ENCODE results near the gene NADK. TPM values are rescaled to one million over a fixed set of nuclear protein-coding genes. Genes with fewer than 3 reads are reported as not detected.

Gene NADK
- total RNA-seq, 1 experiment from 2014 or later, result 101 TPM

DNA sequence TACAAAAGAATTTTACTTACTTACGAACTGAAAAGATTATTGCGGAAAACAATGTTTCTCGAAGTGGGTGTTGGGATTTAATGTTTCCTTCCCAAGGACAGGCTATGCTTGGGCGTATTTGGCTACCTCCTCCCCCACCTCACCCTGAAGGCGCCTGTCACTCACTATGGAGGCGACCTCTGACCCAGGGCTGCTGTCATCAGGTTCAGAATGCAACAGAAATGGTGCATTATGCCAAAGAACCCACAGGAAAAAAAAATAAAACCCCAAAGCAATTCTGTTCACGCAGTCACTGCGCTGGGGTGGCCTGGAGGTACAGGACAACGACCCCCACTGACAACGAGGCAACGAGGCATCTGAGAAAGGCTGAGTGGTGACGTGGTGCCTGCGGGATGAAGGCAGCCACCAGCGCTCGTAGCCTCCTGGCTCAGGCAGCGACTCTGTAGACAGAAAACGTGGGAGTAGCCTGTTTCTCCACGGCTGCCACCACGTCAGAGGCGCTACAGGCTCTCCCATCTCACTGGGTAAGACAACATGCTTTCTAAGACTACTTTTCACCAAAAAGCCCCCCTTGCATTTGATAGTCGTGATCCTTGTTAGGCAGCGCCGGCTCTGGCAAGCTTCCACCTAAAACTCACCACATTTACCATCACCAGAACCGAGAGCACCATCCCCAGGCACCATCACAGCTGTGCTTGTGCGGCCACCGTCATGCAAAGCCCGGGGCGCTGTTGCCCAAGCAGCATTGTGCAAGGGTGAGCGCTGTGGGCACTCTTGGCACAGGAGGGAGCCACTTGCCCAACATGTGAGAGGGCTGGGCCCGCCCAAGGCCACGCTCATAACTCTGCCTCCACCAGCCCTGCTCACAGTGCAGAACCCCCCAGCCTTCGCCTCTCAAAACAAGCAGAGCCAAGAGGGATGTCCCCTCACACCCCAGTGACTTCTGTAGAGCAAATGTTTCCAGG lies 14.3 kb downstream of the NADK start:
- Histone ChIP-seq H3K27me3 (ENCODE audit: control insufficient read depth, insufficient read depth, low read length) (no peaks in the 10 kb centered on the region), H3K9me3 (ENCODE audit: control insufficient read depth, insufficient read depth, low read depth, low read length) (no peaks in the 10 kb centered on the region), H3K27ac (ENCODE audit: low read length) (no peak overlapping the region), H3K4me3 (ENCODE audit: low read depth in 2 of 2, low read length in 2 of 2) (no peak overlapping the region), H3K4me1 (ENCODE audit: control insufficient read depth, insufficient read depth, low read length) (no peaks in the 10 kb centered on the region), H3K36me3 (ENCODE audit: control insufficient read depth, insufficient read depth, low read length) (peaks cover 4% of the 10 kb centered on the region; the same call in 1 of the 2 replicates)
- POLR2A ChIA-PET, result no interaction called here
- no TSS peak for BruUV-seq (replicated peaks)
- in situ Hi-C loops (cut with HindIII; ENCODE audit: low pct_unique_long_range_greater_than_20kb, low sequenced_read_pairs), result no loop called here
- peak; percentile 60; the same call in 1 of the 2 replicates for ATAC-seq
- intact Hi-C loops (cut with micrococcal nuclease; ENCODE audit: unreplicated experiment), result no loop called here
- TF ChIP-seq, protein P1, sequence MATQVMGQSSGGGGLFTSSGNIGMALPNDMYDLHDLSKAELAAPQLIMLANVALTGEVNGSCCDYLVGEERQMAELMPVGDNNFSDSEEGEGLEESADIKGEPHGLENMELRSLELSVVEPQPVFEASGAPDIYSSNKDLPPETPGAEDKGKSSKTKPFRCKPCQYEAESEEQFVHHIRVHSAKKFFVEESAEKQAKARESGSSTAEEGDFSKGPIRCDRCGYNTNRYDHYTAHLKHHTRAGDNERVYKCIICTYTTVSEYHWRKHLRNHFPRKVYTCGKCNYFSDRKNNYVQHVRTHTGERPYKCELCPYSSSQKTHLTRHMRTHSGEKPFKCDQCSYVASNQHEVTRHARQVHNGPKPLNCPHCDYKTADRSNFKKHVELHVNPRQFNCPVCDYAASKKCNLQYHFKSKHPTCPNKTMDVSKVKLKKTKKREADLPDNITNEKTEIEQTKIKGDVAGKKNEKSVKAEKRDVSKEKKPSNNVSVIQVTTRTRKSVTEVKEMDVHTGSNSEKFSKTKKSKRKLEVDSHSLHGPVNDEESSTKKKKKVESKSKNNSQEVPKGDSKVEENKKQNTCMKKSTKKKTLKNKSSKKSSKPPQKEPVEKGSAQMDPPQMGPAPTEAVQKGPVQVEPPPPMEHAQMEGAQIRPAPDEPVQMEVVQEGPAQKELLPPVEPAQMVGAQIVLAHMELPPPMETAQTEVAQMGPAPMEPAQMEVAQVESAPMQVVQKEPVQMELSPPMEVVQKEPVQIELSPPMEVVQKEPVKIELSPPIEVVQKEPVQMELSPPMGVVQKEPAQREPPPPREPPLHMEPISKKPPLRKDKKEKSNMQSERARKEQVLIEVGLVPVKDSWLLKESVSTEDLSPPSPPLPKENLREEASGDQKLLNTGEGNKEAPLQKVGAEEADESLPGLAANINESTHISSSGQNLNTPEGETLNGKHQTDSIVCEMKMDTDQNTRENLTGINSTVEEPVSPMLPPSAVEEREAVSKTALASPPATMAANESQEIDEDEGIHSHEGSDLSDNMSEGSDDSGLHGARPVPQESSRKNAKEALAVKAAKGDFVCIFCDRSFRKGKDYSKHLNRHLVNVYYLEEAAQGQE (IDR thresholded peaks at IDR 0.05; ENCODE audit: insufficient read depth in 1 of 2, low read depth in 2 of 2, low read length in 1 of 2), result no peak
- no peak for TF ChIP-seq TCF7L2 (IDR thresholded peaks at IDR 0.05; ENCODE audit: low read depth, low read length)
- TF ChIP-seq, protein P2, sequence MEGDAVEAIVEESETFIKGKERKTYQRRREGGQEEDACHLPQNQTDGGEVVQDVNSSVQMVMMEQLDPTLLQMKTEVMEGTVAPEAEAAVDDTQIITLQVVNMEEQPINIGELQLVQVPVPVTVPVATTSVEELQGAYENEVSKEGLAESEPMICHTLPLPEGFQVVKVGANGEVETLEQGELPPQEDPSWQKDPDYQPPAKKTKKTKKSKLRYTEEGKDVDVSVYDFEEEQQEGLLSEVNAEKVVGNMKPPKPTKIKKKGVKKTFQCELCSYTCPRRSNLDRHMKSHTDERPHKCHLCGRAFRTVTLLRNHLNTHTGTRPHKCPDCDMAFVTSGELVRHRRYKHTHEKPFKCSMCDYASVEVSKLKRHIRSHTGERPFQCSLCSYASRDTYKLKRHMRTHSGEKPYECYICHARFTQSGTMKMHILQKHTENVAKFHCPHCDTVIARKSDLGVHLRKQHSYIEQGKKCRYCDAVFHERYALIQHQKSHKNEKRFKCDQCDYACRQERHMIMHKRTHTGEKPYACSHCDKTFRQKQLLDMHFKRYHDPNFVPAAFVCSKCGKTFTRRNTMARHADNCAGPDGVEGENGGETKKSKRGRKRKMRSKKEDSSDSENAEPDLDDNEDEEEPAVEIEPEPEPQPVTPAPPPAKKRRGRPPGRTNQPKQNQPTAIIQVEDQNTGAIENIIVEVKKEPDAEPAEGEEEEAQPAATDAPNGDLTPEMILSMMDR (IDR thresholded peaks at IDR 0.05), result no peak
- no peak for TF ChIP-seq POLR2AphosphoS5 (IDR thresholded peaks at IDR 0.05; ENCODE audit: low read depth, low read length)
- TF ChIP-seq SIN3A (IDR thresholded peaks at IDR 0.05; ENCODE audit: borderline replicate concordance, insufficient read depth, low read depth, low read length), result no peak
- CTCF ChIA-PET, result no interaction called here
- no peak for DNase-seq (ENCODE audit: low read depth, low spot score)

DNA sequence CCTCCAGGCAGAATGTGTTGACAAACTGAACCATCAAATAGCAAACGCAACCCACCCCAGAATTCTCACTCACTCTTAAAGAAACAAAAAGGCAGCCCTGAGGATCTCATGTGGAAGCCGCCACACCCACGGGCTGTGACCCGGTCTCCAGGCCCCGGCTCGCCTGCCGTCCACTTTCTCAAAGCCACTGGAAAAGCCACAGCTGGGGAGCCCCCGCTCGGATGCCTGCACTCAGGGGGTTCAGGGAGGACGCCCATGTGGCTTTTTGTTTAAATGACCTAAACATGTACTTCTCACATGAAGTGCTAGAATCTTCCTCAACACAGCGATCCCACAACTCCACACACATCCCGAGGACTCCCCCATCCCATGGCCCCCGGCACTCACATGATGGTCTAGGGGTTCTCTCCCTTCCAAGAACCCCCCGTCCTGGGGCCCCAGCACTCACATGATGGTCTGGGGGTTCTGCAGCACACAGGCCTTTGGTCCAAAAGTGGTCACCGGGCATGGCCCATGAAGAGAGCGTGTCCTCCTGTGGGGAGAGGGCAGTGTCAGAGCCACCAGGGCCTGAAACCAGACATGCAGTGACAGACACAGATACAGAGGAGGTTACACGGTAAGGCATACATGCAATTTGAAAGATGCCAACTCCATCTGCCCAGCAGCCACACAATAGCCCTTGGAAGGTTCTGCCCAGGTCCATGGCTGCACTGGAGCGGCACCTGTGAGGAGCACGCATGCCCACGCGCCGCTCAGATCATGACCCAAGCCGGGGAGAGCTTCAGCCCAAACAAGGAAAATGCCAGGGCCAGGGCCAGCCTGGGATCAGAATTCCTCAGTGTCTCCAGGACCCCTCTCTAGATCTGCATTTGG lies 16.5 kb downstream of the NADK start:
- Histone ChIP-seq H3K9me3 (ENCODE audit: control insufficient read depth, insufficient read depth, low read depth, low read length) (no peaks in the 10 kb centered on the region), H3K4me3 (ENCODE audit: low read depth in 2 of 2, low read length in 2 of 2) (no peak overlapping the region), H3K27ac (ENCODE audit: low read length) (no peak overlapping the region), H3K36me3 (ENCODE audit: control insufficient read depth, insufficient read depth, low read length) (peaks cover 4% of the 10 kb centered on the region; the same call in 1 of the 2 replicates), H3K27me3 (ENCODE audit: control insufficient read depth, insufficient read depth, low read length) (no peaks in the 10 kb centered on the region), H3K4me1 (ENCODE audit: control insufficient read depth, insufficient read depth, low read length) (no peaks in the 10 kb centered on the region)
- DNase-seq (ENCODE audit: low read depth, low spot score), result no peak
- ChIA-PET CTCF (no interaction called here), POLR2A (no interaction called here)
- no TSS peak for BruUV-seq (replicated peaks)
- TF ChIP-seq SIN3A (IDR thresholded peaks at IDR 0.05; ENCODE audit: borderline replicate concordance, insufficient read depth, low read depth, low read length), result no peak
- TF ChIP-seq, protein P2 (IDR thresholded peaks at IDR 0.05), result no peak
- no peak for TF ChIP-seq TCF7L2 (IDR thresholded peaks at IDR 0.05; ENCODE audit: low read depth, low read length)
- TF ChIP-seq POLR2AphosphoS5 (IDR thresholded peaks at IDR 0.05; ENCODE audit: low read depth, low read length), result no peak
- TF ChIP-seq, protein P1 (IDR thresholded peaks at IDR 0.05; ENCODE audit: insufficient read depth in 1 of 2, low read depth in 2 of 2, low read length in 1 of 2), result no peak
- in situ Hi-C loops (cut with HindIII; ENCODE audit: low pct_unique_long_range_greater_than_20kb, low sequenced_read_pairs) (no loop called here), intact Hi-C loops (cut with micrococcal nuclease; ENCODE audit: unreplicated experiment) (no loop called here)
- ATAC-seq, result no peak

Measured in Panc1 (cell line).